A673 (cell line): ENCODE data around the gene DDR1. TPM values are rescaled to one million over a fixed set of nuclear protein-coding genes. Genes with fewer than 3 reads are reported as not detected.

Source experiments
- BruUV-seq: library from RNA; stranded (reverse); fragments of 400-500 nt; replicated peaks from 2 replicates; lab custom pipeline; 2021; lab: Mats Ljungman, UMichigan
- CTCF ChIA-PET: fragments of 300-600 bp; sonication (Branson Sonifier 250); formaldehyde crosslinking; loops from one replicate; lab custom pipeline; 2022; ENCODE audit warnings: antibody characterized with exemption; lab: Charles Lee
- POLR2A ChIA-PET: fragments of 300-600 bp; sonication (Branson Sonifier 250); formaldehyde crosslinking; loops from one replicate; lab custom pipeline; 2022; ENCODE audit warnings: antibody characterized with exemption; ENCODE audit not compliant: low non-redundant PET; lab: Charles Lee
- DNase-seq: peaks from one replicate; pipeline ENCODE4 v3.0.0-alpha.2; 2015; ENCODE audit warnings: low spot score
- H3K27ac ChIP-seq: fragments of 200-600 bp; sonication (generic); 2 replicates; pipeline ENCODE4 v1.5.1; 2016; ENCODE audit warnings: mixed run types, low read depth, mild to moderate bottlenecking, mixed read lengths, antibody characterized with exemption, low read length; ENCODE audit not compliant: poor library complexity, severe bottlenecking
- H3K27me3 ChIP-seq: fragments of 200-600 bp; sonication (generic); replicated peaks from 2 replicates; pipeline ENCODE4 v1.6.1; 2017; ENCODE audit warnings: mixed run types, low read depth, mild to moderate bottlenecking, mixed read lengths, antibody characterized with exemption, low read length; ENCODE audit not compliant: insufficient read depth, poor library complexity
- H3K36me3 ChIP-seq: fragments of 200-600 bp; sonication (generic); 2 replicates; pipeline ENCODE4 v1.6.1; 2016; ENCODE audit warnings: mixed run types, mild to moderate bottlenecking, mixed read lengths, antibody characterized with exemption, low read length; ENCODE audit not compliant: insufficient read depth, poor library complexity, severe bottlenecking
- H3K4me1 ChIP-seq: fragments of 200-600 bp; sonication (generic); 2 replicates; pipeline ENCODE4 v1.6.1; 2017; ENCODE audit warnings: mixed run types, mild to moderate bottlenecking, mixed read lengths, antibody characterized with exemption, low read length; ENCODE audit not compliant: insufficient read depth, poor library complexity, severe bottlenecking
- H3K4me3 ChIP-seq: fragments of 200-600 bp; sonication (generic); 2 replicates; pipeline ENCODE4 v1.5.1; 2016; ENCODE audit warnings: low read depth, mixed run types, mild to moderate bottlenecking, mixed read lengths, low read length; ENCODE audit not compliant: poor library complexity, severe bottlenecking
- H3K9me3 ChIP-seq: fragments of 200-600 bp; sonication (generic); 2 replicates; pipeline ENCODE4 v1.6.1; 2016; ENCODE audit warnings: mixed run types, low read depth, mild to moderate bottlenecking, mixed read lengths, antibody characterized with exemption, low read length; ENCODE audit not compliant: poor library complexity, severe bottlenecking
- CTCF ChIP-seq: fragments of 300-800, 200-600 bp; sonication (generic); conservative IDR thresholded peaks from 2 replicates; pipeline ENCODE4 v1.5.1; 2017; ENCODE audit warnings: low read depth, mild to moderate bottlenecking, antibody characterized with exemption, low read length, moderate library complexity, mixed read lengths
- EZH2 ChIP-seq: fragments of 200-600 bp; sonication (generic); IDR thresholded peaks from 2 replicates; pipeline ENCODE4 v1.6.1; 2017; ENCODE audit warnings: borderline replicate concordance, low read depth, mild to moderate bottlenecking, mixed read lengths, antibody characterized with exemption, low read length; ENCODE audit not compliant: poor library complexity, severe bottlenecking
- intact Hi-C: fragments of 100-400 bp; cut with micrococcal nuclease; formaldehyde crosslinking; loops from one replicate; pipeline ENCODE4 v1.10.0; 2022; ENCODE audit not compliant: unreplicated experiment
- total RNA-seq: library from RNA; stranded (reverse); gene quantifications from 2 replicates; pipeline ENCODE4 v1.2.3, GENCODE V29; 2021

Gene DDR1
- total RNA-seq, 1 experiment from 2014 or later, result 57.9 TPM

GRCh38 chr6:30882204-30882758 lies 2.0 kb upstream of the DDR1 start:
- POLR2A ChIA-PET, result no interaction called here
- Histone ChIP-seq H3K4me3 (no peak overlapping the region), H3K27me3 (no peaks in the 10 kb centered on the region), H3K9me3 (no peaks in the 10 kb centered on the region), H3K27ac (no peak overlapping the region), H3K36me3 (no peaks in the 10 kb centered on the region), H3K4me1 (peaks cover 34% of the 10 kb centered on the region)
- no peak for DNase-seq
- intact Hi-C loops, result loop anchor here (10.0 kb wide), 1 partner anchor 327 kb away; the partner anchor contains the start of genes GNL1 and PRR3
- CTCF ChIA-PET, result interaction anchor here (0.6 to 0.7 kb wide), 3 partner anchors 12 to 267 kb away, joined by 3 to 4 read pairs (median 4); no protein-coding TSS in a partner anchor
- BruUV-seq, result no TSS peak
- TF ChIP-seq CTCF (no peak), EZH2 (no peak)

- H3K4me3 ChIP-seq, result peak overlapping the region; percentile 72
- peaks cover 41% of the 10 kb centered on the region for H3K4me1 ChIP-seq
- no TSS peak for BruUV-seq
- intact Hi-C loops, result loop anchor here (10.0 kb wide), 1 partner anchor 328 kb away; the partner anchor contains the start of genes GNL1 and PRR3
- H3K36me3 ChIP-seq, result no peaks in the 10 kb centered on the region
- no peak for DNase-seq
- H3K27me3 ChIP-seq, result no peaks in the 10 kb centered on the region
- ChIA-PET CTCF (interaction anchor here (0.5 to 0.7 kb wide), 3 partner anchors 53 to 268 kb away, joined by 3 to 4 read pairs (median 3); no protein-coding TSS in a partner anchor), POLR2A (interaction anchor here (0.6 kb wide), 1 partner anchor 155 kb away, joined by 3 read pairs; no protein-coding TSS in a partner anchor)
- TF ChIP-seq EZH2, result no peak
- no peak for TF ChIP-seq CTCF
- H3K27ac ChIP-seq, result peak overlapping the region; percentile 64
- H3K9me3 ChIP-seq, result no peaks in the 10 kb centered on the region
Measured at GRCh38 chr6:30882759-30883684, 1.3 kb upstream of the DDR1 start.
